ENCODE data around the gene DOCK7. TPM values are rescaled to one million over a fixed set of nuclear protein-coding genes. Genes with fewer than 3 reads are reported as not detected.

The DOCK7 gene
- total and polyA plus RNA-seq, 2 of the 13 experiments (the other 11 are each of a cell fraction or from before 2014, with no cell fraction given): 45.7 to 67.2 TPM

- TF ChIP-seq RAD21 (CRISPR knock-in tag; IDR thresholded peaks at IDR 0.05): peak; percentile 71
- no peak for TF ChIP-seq ZNF3 (CRISPR knock-in tag; IDR thresholded peaks at IDR 0.05)
- TF ChIP-seq ZNF614 (CRISPR knock-in tag; IDR thresholded peaks at IDR 0.05; ENCODE audit: borderline replicate concordance): no peak
- peak; percentile 39; the same call in 1 of the 2 replicates for TF ChIP-seq SALL1 (CRISPR knock-in tag; IDR thresholded peaks at IDR 0.05)
- TF ChIP-seq ATM (IDR thresholded peaks at IDR 0.05; ENCODE audit: borderline replicate concordance): no peak
- no peak for TF ChIP-seq ZNF331 (CRISPR knock-in tag; IDR thresholded peaks at IDR 0.05)
- no peak for TF ChIP-seq RXRA (CRISPR knock-in tag; IDR thresholded peaks at IDR 0.05)
- TF ChIP-seq, protein P1, sequence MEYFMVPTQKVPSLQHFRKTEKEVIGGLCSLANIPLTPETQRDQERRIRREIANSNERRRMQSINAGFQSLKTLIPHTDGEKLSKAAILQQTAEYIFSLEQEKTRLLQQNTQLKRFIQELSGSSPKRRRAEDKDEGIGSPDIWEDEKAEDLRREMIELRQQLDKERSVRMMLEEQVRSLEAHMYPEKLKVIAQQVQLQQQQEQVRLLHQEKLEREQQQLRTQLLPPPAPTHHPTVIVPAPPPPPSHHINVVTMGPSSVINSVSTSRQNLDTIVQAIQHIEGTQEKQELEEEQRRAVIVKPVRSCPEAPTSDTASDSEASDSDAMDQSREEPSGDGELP (IDR thresholded peaks at IDR 0.05; ENCODE audit: borderline replicate concordance, low read depth): 0 out of 2 replicates have a peak, but pooled peaks have one; percentile 13
- peak; percentile 67 for TF ChIP-seq SMC3 (IDR thresholded peaks at IDR 0.05; ENCODE audit: low read length)
- no peak for TF ChIP-seq ZNF564 (CRISPR knock-in tag; IDR thresholded peaks at IDR 0.05)
- TF ChIP-seq MTF1 (CRISPR knock-in tag; IDR thresholded peaks at IDR 0.05): no peak
- no peak for TF ChIP-seq EHMT2 (IDR thresholded peaks at IDR 0.05; ENCODE audit: borderline replicate concordance, low read depth, low read length)
- TF ChIP-seq KMT2B (CRISPR knock-in tag; IDR thresholded peaks at IDR 0.05): no peak
- 0 out of 2 replicates have a peak, but pooled peaks have one; percentile 47 for TF ChIP-seq FOXO1 (CRISPR knock-in tag; IDR thresholded peaks at IDR 0.05)
- TF ChIP-seq PREB (CRISPR knock-in tag; IDR thresholded peaks at IDR 0.05): no peak
- TF ChIP-seq ZNF160 (CRISPR knock-in tag; IDR thresholded peaks at IDR 0.05): no peak
- TF ChIP-seq RXRB (CRISPR knock-in tag; IDR thresholded peaks at IDR 0.05; ENCODE audit: borderline replicate concordance): peak; percentile 13; the same call in 1 of the 2 replicates
- no peak for TF ChIP-seq ZFP37 (CRISPR knock-in tag; IDR thresholded peaks at IDR 0.05; ENCODE audit: borderline replicate concordance)
- no peak for TF ChIP-seq SOX13 (IDR thresholded peaks at IDR 0.05)
- 0 out of 4 replicates have a peak, but pooled peaks of 1 of the 2 experiments have one; percentile 20 for TF ChIP-seq SOX13 (CRISPR knock-in tag; conservative IDR thresholded peaks at IDR 0.05 in 1 of 2, IDR thresholded peaks at IDR 0.05 in 1 of 2)
These were observed 157.6 kb downstream of the DOCK7 start (continued) for GRCh38 chr1:62530516-62531154.

Data from HepG2 (cell line).